ENCODE results near the gene NFIA. TPM values are rescaled to one million over a fixed set of nuclear protein-coding genes. Genes with fewer than 3 reads are reported as not detected.

Gene NFIA
- total and polyA plus RNA-seq, 2 of the 13 experiments (the other 11 are each of a cell fraction or from before 2014, with no cell fraction given): 14.7 to 28.5 TPM

- TF ChIP-seq, protein P1, sequence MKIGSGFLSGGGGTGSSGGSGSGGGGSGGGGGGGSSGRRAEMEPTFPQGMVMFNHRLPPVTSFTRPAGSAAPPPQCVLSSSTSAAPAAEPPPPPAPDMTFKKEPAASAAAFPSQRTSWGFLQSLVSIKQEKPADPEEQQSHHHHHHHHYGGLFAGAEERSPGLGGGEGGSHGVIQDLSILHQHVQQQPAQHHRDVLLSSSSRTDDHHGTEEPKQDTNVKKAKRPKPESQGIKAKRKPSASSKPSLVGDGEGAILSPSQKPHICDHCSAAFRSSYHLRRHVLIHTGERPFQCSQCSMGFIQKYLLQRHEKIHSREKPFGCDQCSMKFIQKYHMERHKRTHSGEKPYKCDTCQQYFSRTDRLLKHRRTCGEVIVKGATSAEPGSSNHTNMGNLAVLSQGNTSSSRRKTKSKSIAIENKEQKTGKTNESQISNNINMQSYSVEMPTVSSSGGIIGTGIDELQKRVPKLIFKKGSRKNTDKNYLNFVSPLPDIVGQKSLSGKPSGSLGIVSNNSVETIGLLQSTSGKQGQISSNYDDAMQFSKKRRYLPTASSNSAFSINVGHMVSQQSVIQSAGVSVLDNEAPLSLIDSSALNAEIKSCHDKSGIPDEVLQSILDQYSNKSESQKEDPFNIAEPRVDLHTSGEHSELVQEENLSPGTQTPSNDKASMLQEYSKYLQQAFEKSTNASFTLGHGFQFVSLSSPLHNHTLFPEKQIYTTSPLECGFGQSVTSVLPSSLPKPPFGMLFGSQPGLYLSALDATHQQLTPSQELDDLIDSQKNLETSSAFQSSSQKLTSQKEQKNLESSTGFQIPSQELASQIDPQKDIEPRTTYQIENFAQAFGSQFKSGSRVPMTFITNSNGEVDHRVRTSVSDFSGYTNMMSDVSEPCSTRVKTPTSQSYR (CRISPR knock-in tag; IDR thresholded peaks at IDR 0.05; ENCODE audit: borderline replicate concordance): no peak
- TF ChIP-seq ZNF274 (CRISPR knock-in tag; IDR thresholded peaks at IDR 0.05) (no peak), ZNF160 (CRISPR knock-in tag; IDR thresholded peaks at IDR 0.05) (no peak), NR2F1 (CRISPR knock-in tag; IDR thresholded peaks at IDR 0.05) (no peak), ATF3 (CRISPR knock-in tag; IDR thresholded peaks at IDR 0.05) (peak; percentile 98), PATZ1 (CRISPR knock-in tag; IDR thresholded peaks at IDR 0.05) (peak; percentile 29; the same call in 1 of the 2 replicates), REXO4 (CRISPR knock-in tag; IDR thresholded peaks at IDR 0.05; ENCODE audit: borderline replicate concordance) (no peak), ZNF777 (CRISPR knock-in tag; IDR thresholded peaks at IDR 0.05) (no peak), ADNP (CRISPR knock-in tag; IDR thresholded peaks at IDR 0.05) (no peak)
- TF ChIP-seq, protein P2, sequence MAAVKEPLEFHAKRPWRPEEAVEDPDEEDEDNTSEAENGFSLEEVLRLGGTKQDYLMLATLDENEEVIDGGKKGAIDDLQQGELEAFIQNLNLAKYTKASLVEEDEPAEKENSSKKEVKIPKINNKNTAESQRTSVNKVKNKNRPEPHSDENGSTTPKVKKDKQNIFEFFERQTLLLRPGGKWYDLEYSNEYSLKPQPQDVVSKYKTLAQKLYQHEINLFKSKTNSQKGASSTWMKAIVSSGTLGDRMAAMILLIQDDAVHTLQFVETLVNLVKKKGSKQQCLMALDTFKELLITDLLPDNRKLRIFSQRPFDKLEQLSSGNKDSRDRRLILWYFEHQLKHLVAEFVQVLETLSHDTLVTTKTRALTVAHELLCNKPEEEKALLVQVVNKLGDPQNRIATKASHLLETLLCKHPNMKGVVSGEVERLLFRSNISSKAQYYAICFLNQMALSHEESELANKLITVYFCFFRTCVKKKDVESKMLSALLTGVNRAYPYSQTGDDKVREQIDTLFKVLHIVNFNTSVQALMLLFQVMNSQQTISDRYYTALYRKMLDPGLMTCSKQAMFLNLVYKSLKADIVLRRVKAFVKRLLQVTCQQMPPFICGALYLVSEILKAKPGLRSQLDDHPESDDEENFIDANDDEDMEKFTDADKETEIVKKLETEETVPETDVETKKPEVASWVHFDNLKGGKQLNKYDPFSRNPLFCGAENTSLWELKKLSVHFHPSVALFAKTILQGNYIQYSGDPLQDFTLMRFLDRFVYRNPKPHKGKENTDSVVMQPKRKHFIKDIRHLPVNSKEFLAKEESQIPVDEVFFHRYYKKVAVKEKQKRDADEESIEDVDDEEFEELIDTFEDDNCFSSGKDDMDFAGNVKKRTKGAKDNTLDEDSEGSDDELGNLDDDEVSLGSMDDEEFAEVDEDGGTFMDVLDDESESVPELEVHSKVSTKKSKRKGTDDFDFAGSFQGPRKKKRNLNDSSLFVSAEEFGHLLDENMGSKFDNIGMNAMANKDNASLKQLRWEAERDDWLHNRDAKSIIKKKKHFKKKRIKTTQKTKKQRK (IDR thresholded peaks at IDR 0.05; ENCODE audit: low read length): no peak
- TF ChIP-seq, protein P3, sequence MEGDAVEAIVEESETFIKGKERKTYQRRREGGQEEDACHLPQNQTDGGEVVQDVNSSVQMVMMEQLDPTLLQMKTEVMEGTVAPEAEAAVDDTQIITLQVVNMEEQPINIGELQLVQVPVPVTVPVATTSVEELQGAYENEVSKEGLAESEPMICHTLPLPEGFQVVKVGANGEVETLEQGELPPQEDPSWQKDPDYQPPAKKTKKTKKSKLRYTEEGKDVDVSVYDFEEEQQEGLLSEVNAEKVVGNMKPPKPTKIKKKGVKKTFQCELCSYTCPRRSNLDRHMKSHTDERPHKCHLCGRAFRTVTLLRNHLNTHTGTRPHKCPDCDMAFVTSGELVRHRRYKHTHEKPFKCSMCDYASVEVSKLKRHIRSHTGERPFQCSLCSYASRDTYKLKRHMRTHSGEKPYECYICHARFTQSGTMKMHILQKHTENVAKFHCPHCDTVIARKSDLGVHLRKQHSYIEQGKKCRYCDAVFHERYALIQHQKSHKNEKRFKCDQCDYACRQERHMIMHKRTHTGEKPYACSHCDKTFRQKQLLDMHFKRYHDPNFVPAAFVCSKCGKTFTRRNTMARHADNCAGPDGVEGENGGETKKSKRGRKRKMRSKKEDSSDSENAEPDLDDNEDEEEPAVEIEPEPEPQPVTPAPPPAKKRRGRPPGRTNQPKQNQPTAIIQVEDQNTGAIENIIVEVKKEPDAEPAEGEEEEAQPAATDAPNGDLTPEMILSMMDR (CRISPR knock-in tag; IDR thresholded peaks at IDR 0.05): peak; percentile 69
- TF ChIP-seq, protein P4, sequence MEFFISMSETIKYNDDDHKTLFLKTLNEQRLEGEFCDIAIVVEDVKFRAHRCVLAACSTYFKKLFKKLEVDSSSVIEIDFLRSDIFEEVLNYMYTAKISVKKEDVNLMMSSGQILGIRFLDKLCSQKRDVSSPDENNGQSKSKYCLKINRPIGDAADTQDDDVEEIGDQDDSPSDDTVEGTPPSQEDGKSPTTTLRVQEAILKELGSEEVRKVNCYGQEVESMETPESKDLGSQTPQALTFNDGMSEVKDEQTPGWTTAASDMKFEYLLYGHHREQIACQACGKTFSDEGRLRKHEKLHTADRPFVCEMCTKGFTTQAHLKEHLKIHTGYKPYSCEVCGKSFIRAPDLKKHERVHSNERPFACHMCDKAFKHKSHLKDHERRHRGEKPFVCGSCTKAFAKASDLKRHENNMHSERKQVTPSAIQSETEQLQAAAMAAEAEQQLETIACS (CRISPR knock-in tag; IDR thresholded peaks at IDR 0.05): no peak
These were observed 255.9 kb downstream of the NFIA start (continued) for GRCh38 chr1:61337981-61338848.
